ENCODE measurements around the gene TNIK. TPM values are rescaled to one million over a fixed set of nuclear protein-coding genes. Genes with fewer than 3 reads are reported as not detected.
"Not testable (repeated sequence)": the region's sequence is repeated elsewhere in the genome, so short reads cannot be mapped to it uniquely, and the experiment has no call there.

The TNIK gene
- total and polyA plus RNA-seq, 2 experiments from 2014 or later = 7.4 to 13.8 TPM

- H3K27ac ChIP-seq = no peak overlapping the region
- TF ChIP-seq EZH2phosphoT487 (IDR thresholded peaks at IDR 0.05; ENCODE audit: low read depth, severe bottlenecking, unreplicated experiment) = no peak
- H2AFZ ChIP-seq = no peak overlapping the region
- no peaks in the 10 kb centered on the region for H3K36me3 ChIP-seq (replicated peaks; ENCODE audit: insufficient read depth, low read depth)
- H3K4me2 ChIP-seq = peak overlapping the region; percentile 19
- no peaks in the 10 kb centered on the region for H3K9me2 ChIP-seq (replicated peaks; ENCODE audit: insufficient read depth)
- peaks cover 9% of the 10 kb centered on the region for H3K9me3 ChIP-seq (ENCODE audit: low read depth)
- peaks cover 41% of the 10 kb centered on the region for H3K79me2 ChIP-seq
- WGBS (ENCODE audit: low lambda C conversion rate, missing lambda C conversion rate) = 81% methylated on average over 4 of the region's 4 CpGs
- no peaks in the 10 kb centered on the region for H3K4me1 ChIP-seq (ENCODE audit: insufficient read depth)
- H3K4me3 ChIP-seq = no peak overlapping the region
- DNase-seq (ENCODE audit: low spot score) = no peak
- no peaks in the 10 kb centered on the region for H3K27me3 ChIP-seq
- no peaks in the 10 kb centered on the region for H4K20me1 ChIP-seq (ENCODE audit: insufficient read depth, poor library complexity, severe bottlenecking)
These were observed 153.1 kb downstream of the TNIK start for GRCh38 chr3:171307046-171307585.

- Histone ChIP-seq H4K20me1 (ENCODE audit: insufficient read depth, poor library complexity, severe bottlenecking) (no peaks in the 10 kb centered on the region), H3K27ac (no peak overlapping the region), H3K9me2 (replicated peaks; ENCODE audit: insufficient read depth) (no peaks in the 10 kb centered on the region), H3K27me3 (no peaks in the 10 kb centered on the region), H3K4me2 (peak overlapping the region; percentile 19), H3K4me3 (no peak overlapping the region), H2AFZ (no peak overlapping the region), H3K79me2 (peaks cover 41% of the 10 kb centered on the region), H3K9me3 (ENCODE audit: low read depth) (peaks cover 9% of the 10 kb centered on the region), H3K4me1 (ENCODE audit: insufficient read depth) (no peaks in the 10 kb centered on the region), H3K36me3 (replicated peaks; ENCODE audit: insufficient read depth, low read depth) (no peaks in the 10 kb centered on the region)
- DNase-seq (ENCODE audit: low spot score) = peak; percentile 6
- TF ChIP-seq CTCF (IDR thresholded peaks at IDR 0.05; ENCODE audit: poor library complexity) = no peak
- TF ChIP-seq EZH2phosphoT487 (IDR thresholded peaks at IDR 0.05; ENCODE audit: low read depth, severe bottlenecking, unreplicated experiment) = no peak
- TF ChIP-seq EZH2 (IDR thresholded peaks at IDR 0.05; ENCODE audit: borderline replicate concordance) = no peak
- WGBS (ENCODE audit: low lambda C conversion rate, missing lambda C conversion rate) = 43% methylated on average over 6 of the region's 6 CpGs
These were observed 153.6 kb downstream of the TNIK start for GRCh38 chr3:171306631-171307030.

- 97% methylated on average over 3 of the region's 3 CpGs for WGBS (ENCODE audit: low lambda C conversion rate, missing lambda C conversion rate)
- not testable (repeated sequence) for H3K4me3 ChIP-seq; H4K20me1 ChIP-seq (ENCODE audit: insufficient read depth, poor library complexity, severe bottlenecking); H3K27ac ChIP-seq; H3K27me3 ChIP-seq; H2AFZ ChIP-seq; H3K4me1 ChIP-seq (ENCODE audit: insufficient read depth); H3K4me2 ChIP-seq; H3K36me3 ChIP-seq (replicated peaks; ENCODE audit: insufficient read depth, low read depth); H3K9me2 ChIP-seq (replicated peaks; ENCODE audit: insufficient read depth); DNase-seq (ENCODE audit: low spot score); H3K9me3 ChIP-seq (ENCODE audit: low read depth)
- peaks cover 39% of the 10 kb centered on the region for H3K79me2 ChIP-seq
These were observed 154.4 kb downstream of the TNIK start for GRCh38 chr3:171305823-171306222.

GRCh38 chr3:171304498-171304897 is 155.7 kb downstream of the TNIK start:
- not testable (repeated sequence) for H3K9me3 ChIP-seq (ENCODE audit: low read depth); H3K4me1 ChIP-seq (ENCODE audit: insufficient read depth); H4K20me1 ChIP-seq (ENCODE audit: insufficient read depth, poor library complexity, severe bottlenecking); H3K9me2 ChIP-seq (replicated peaks; ENCODE audit: insufficient read depth); H3K27me3 ChIP-seq; DNase-seq (ENCODE audit: low spot score); H3K4me3 ChIP-seq; H3K4me2 ChIP-seq; H2AFZ ChIP-seq; H3K27ac ChIP-seq; H3K36me3 ChIP-seq (replicated peaks; ENCODE audit: insufficient read depth, low read depth)
- H3K79me2 ChIP-seq = peaks cover 36% of the 10 kb centered on the region
- 100% methylated on average over 4 of the region's 4 CpGs for WGBS (ENCODE audit: low lambda C conversion rate, missing lambda C conversion rate)

- H3K27ac ChIP-seq; H3K4me3 ChIP-seq; H3K4me2 ChIP-seq; H3K9me2 ChIP-seq (replicated peaks; ENCODE audit: insufficient read depth); H3K36me3 ChIP-seq (replicated peaks; ENCODE audit: insufficient read depth, low read depth); H3K27me3 ChIP-seq; H2AFZ ChIP-seq; H4K20me1 ChIP-seq (ENCODE audit: insufficient read depth, poor library complexity, severe bottlenecking); H3K4me1 ChIP-seq (ENCODE audit: insufficient read depth); DNase-seq (ENCODE audit: low spot score); H3K9me3 ChIP-seq (ENCODE audit: low read depth): not testable (repeated sequence)
- H3K79me2 ChIP-seq = peaks cover 32% of the 10 kb centered on the region
- 78% methylated on average over 1 of the region's 1 CpG for WGBS (ENCODE audit: low lambda C conversion rate, missing lambda C conversion rate)
These were observed 156.2 kb downstream of the TNIK start for GRCh38 chr3:171304017-171304416.

All from hepatocyte (in vitro differentiated cells).